HG03442 (cell line): ENCODE results near the gene CDH23.
A peak's percentile ranks its signal among the peaks of the same experiment; 100 is the strongest.

Experiments
- ATAC-seq: cut with Tn5 transposase; IDR thresholded peaks from one replicate; pipeline ENCODE4 v1.9.1; 2021; ENCODE audit warnings: mild to moderate bottlenecking, moderate library complexity; ENCODE audit not compliant: unreplicated experiment

Gene CDH23

GRCh38 chr10:71713135-71714030 is 316.7 kb downstream of the CDH23 start:
- no peak for ATAC-seq

- ATAC-seq = no peak
These were observed 317.3 kb downstream of the CDH23 start for GRCh38 chr10:71714031-71714410.

GRCh38 chr10:71714592-71714991 is 317.9 kb downstream of the CDH23 start:
- ATAC-seq = no peak

GRCh38 chr10:71715026-71715425 is 318.3 kb downstream of the CDH23 start:
- no peak for ATAC-seq

- no peak for ATAC-seq
These were observed 319.1 kb downstream of the CDH23 start for GRCh38 chr10:71715860-71716259.

GRCh38 chr10:71716426-71716825 is 319.7 kb downstream of the CDH23 start:
- ATAC-seq = no peak

- ATAC-seq = no peak
These were observed 320.3 kb downstream of the CDH23 start for GRCh38 chr10:71717056-71717455.

GRCh38 chr10:71717551-71717951 is 320.8 kb downstream of the CDH23 start:
- ATAC-seq = no peak

- ATAC-seq = no peak
These were observed 321.5 kb downstream of the CDH23 start for GRCh38 chr10:71718165-71718698.

- no peak for ATAC-seq
These were observed 322.3 kb downstream of the CDH23 start for GRCh38 chr10:71719042-71719441.

- ATAC-seq = no peak
These were observed 322.9 kb downstream of the CDH23 start, which contains the start of gene C10orf105 for GRCh38 chr10:71719464-71720201. Gene C10orf105 (minus strand): TSS chr10:71719778. CDS start chr10:71716337, 3,441 bp downstream.

- no peak for ATAC-seq
These were observed 323.6 kb downstream of the CDH23 start for GRCh38 chr10:71720288-71720687.

GRCh38 chr10:71721313-71721712 is 324.6 kb downstream of the CDH23 start:
- ATAC-seq = no peak

- no peak for ATAC-seq
These were observed 326.1 kb downstream of the CDH23 start for GRCh38 chr10:71722849-71723248.

GRCh38 chr10:71723311-71723710 is 326.6 kb downstream of the CDH23 start:
- ATAC-seq = no peak

GRCh38 chr10:71724539-71724938 is 327.8 kb downstream of the CDH23 start:
- no peak for ATAC-seq

GRCh38 chr10:71725249-71725648 is 328.5 kb downstream of the CDH23 start:
- ATAC-seq = no peak

- no peak for ATAC-seq
These were observed 329.4 kb downstream of the CDH23 start for GRCh38 chr10:71725998-71726579.

- ATAC-seq = peak; percentile 9
These were observed 329.9 kb downstream of the CDH23 start for GRCh38 chr10:71726580-71727104.

GRCh38 chr10:71727105-71727737 is 330.5 kb downstream of the CDH23 start:
- ATAC-seq = peak; percentile 32
